Astrocyte (in vitro differentiated cells and primary cell): ENCODE measurements around the gene GPBP1.

ENCODE experiments used
- EZH2 ChIP-seq: IDR thresholded peaks from 2 replicates; pipeline ENCODE4 v1.6.1; 2012; ENCODE audit warnings: mild to moderate bottlenecking, low read length, inconsistent platforms; ENCODE audit not compliant: insufficient read depth
- TF ChIP-seq, protein P1 (sequence below): IDR thresholded peaks from 2 replicates; pipeline ENCODE4 v1.5.1; 2011; ENCODE audit warnings: low read depth, mild to moderate bottlenecking, inconsistent platforms, low read length, moderate library complexity; ENCODE audit not compliant: insufficient read depth

- no peak for TF ChIP-seq EZH2
- TF ChIP-seq, protein P1, sequence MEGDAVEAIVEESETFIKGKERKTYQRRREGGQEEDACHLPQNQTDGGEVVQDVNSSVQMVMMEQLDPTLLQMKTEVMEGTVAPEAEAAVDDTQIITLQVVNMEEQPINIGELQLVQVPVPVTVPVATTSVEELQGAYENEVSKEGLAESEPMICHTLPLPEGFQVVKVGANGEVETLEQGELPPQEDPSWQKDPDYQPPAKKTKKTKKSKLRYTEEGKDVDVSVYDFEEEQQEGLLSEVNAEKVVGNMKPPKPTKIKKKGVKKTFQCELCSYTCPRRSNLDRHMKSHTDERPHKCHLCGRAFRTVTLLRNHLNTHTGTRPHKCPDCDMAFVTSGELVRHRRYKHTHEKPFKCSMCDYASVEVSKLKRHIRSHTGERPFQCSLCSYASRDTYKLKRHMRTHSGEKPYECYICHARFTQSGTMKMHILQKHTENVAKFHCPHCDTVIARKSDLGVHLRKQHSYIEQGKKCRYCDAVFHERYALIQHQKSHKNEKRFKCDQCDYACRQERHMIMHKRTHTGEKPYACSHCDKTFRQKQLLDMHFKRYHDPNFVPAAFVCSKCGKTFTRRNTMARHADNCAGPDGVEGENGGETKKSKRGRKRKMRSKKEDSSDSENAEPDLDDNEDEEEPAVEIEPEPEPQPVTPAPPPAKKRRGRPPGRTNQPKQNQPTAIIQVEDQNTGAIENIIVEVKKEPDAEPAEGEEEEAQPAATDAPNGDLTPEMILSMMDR = peak; percentile 42
Observed at GRCh38 chr5:57277085-57277484, 103.2 kb downstream of the GPBP1 start.
